HG02678 (cell line): ENCODE data around the gene LRMDA.
"Not testable (repeated sequence)": the region's sequence is repeated elsewhere in the genome, so short reads cannot be mapped to it uniquely, and the experiment has no call there.

Experiments used
- ATAC-seq: cut with Tn5 transposase; IDR thresholded peaks from one replicate; pipeline ENCODE4 v1.9.1; 2021; ENCODE audit warnings: mild to moderate bottlenecking, moderate library complexity; ENCODE audit not compliant: unreplicated experiment

Gene LRMDA

DNA sequence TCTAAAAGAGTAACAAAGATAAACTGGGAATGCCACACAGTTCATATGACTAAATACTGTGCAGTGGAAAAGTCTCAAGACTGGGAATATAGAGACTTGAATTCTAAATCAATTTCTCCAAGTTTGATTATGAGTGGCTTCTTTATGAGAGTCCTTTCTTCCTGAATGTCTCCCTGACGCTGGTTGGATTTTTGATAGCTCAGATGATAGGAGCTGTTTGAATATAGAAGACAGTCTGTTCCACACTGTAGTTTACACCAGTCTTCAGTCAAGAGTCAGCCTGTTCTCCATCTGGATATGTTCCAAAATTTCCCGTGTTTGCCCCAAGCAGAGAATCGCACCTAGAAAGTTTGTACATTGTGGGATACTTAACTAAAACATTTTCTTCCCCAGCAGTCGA is 173.7 kb downstream of the LRMDA start:
- ATAC-seq: no peak

GRCh38 chr10:75605795-75606194 is 174.4 kb downstream of the LRMDA start:
- not testable (repeated sequence) for ATAC-seq

DNA sequence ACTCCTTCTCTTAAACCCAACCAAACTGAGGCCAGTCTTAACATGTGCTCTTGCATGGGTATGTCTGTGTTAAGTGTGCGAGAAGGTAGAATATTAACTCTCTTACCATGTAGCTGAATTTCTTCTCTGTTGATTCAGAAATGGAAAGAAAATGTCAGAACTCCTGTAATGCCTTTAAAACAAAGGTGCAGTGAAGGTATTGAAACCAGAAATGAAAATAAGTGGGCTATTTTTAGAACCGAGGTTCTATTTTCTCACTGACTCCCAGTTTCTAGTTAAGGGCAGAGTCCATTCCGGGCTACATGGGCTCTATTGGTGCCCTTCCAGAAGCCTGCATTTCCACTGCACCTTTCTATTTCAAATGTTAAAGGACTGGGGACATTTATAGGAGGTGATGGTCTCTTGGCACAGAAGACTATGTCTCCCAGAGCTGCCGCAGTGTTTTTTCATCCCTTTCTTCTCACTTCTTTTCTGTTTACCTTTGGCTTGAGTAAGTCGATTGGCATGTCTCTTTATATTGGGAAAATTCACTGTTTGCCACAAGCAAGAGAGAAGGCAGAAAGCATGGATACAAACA is 174.9 kb downstream of the LRMDA start:
- peak; percentile 70 for ATAC-seq

- no peak for ATAC-seq
Observed at GRCh38 chr10:75607576-75607975, 176.2 kb downstream of the LRMDA start.

DNA sequence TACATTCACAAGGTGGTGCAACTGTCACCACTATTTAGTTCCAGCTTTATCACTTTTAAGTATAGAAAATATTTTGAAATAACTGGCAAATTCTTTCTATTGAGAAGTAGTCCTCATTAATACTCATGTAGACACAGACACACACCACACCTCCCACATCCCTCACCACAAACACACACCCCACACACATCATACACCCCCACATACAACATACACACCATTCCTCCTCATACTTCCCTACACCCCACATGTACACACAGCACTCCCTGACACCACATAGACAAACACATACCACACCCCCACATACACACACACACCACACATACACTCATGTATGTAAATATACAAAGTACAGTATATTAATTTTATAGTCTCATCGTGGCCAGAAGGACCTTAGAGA is 178.8 kb downstream of the LRMDA start:
- ATAC-seq: no peak

GRCh38 chr10:75611172-75611992 is 180.0 kb downstream of the LRMDA start:
- ATAC-seq: peak; percentile 38

DNA sequence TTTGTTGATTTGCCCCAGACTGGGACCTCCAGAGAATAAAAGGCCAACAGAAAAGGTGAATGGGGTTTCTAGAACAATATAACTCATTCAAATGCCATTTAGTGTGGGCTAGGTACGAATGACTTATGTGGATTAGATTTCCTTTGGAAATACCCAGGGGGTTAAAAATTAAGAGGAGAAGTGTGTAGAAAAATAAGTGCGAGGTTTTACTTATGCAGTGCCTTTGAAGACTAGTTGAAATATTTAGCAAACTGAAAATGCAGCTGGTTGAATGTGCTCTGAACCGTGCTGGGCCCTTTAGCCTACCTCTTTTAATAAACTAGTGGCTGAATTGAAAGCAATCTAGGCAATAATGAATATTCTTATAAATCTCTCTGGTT is 180.6 kb downstream of the LRMDA start:
- peak; percentile 24 for ATAC-seq

GRCh38 chr10:75612904-75613684 is 181.7 kb downstream of the LRMDA start:
- peak; percentile 34 for ATAC-seq

DNA sequence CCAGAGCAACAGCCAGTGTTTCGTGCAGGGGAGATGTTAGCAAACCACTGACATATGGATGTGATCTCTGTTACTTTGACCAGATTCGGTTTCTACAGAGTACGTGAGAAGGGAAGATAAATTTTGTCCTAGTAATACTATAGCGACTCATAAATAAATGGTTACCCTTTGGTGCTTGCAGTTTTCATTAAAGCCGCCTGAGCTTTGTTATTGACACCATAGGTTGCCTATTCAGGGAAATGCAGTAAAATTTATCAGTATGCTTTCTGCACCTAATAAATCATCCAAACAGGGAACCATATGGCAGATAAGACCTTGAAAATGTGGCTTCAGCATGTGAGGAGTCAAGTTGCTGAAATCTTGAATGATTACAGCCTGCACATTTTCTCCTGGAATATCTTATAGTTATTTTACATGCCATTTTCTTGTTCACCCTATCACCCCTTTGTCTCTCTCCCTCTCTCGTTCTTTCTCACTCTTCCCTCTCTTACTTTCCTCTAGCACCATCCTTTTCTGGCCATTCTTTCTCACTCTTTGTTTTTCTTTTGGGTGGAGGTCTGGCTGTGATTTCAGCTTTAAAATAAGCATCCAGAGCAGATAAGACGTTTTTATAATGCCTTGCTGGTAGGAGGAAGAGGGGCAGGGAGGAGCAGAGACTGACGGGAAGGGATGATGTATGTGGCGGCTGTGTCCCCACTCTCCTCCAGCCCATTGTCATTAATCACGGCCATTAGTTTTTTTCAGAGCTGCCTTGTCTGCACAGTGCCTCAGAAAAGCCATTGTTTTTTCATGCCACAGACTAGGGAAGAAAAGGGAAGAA is 182.5 kb downstream of the LRMDA start:
- ATAC-seq: peak; percentile 36

DNA sequence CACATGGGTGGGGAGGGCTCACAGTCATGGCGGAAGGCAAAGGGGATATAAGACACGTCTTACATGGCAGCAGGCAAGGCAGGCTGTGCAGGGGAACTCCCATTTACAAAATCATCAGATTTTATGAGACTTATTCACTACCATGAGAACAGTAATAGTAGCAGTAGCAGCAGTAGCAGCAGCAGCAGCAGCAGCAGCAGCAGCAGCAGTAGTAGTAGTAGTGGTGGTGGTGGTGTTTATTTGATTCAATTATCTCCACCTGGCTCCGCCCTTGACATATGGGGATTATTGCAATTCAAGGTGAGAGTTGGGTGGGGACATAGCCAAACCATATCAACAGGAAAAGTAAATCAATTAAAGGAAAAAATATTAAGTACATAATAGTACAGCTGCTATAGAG is 184.7 kb downstream of the LRMDA start:
- ATAC-seq: no peak

GRCh38 chr10:75616874-75617478 is 185.6 kb downstream of the LRMDA start:
- ATAC-seq: no peak

GRCh38 chr10:75617485-75618155 is 186.2 kb downstream of the LRMDA start:
- ATAC-seq: no peak

GRCh38 chr10:75619635-75620034 is 188.2 kb downstream of the LRMDA start:
- ATAC-seq: no peak

DNA sequence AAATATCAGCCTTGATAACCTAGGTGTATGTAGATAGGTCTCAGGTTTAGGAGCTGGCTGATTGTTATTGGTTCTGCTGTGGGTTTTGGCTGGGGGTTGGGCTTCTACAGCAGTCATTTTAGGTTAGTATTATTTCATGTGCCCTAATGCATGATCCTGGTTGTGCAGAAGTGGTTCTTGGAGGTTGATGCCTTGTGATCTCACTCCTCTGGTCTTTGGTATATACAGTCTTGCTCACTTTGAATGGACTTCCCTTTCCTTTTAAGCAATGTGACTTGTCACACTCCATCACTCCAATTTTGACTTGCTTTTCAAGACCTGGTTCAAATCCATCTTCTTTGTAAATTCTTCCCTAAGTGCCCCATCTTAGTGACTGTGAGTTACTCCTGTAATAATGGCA is 188.9 kb downstream of the LRMDA start:
- ATAC-seq: no peak

GRCh38 chr10:75621003-75621402 is 189.6 kb downstream of the LRMDA start:
- not testable (repeated sequence) for ATAC-seq

DNA sequence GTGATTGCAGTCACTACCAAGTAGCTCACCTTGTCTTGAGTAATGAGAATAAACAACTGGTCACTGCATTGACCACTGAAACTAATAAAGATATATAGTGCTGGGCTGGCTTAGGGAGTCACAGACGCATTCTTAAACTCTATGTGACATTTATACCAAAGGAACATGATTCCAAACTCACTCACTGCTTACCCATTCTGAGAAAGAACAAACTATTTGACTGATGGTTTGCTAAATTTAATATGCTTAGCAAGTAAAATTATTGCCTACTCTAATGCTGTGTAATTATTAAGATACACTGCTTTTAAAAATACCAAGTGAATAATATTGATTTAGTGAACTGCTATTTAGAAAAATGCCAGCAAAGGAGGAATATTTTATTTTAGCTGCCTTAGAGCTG is 191.1 kb downstream of the LRMDA start:
- ATAC-seq: no peak

GRCh38 chr10:75623310-75624093 is 192.1 kb downstream of the LRMDA start:
- ATAC-seq: no peak

DNA sequence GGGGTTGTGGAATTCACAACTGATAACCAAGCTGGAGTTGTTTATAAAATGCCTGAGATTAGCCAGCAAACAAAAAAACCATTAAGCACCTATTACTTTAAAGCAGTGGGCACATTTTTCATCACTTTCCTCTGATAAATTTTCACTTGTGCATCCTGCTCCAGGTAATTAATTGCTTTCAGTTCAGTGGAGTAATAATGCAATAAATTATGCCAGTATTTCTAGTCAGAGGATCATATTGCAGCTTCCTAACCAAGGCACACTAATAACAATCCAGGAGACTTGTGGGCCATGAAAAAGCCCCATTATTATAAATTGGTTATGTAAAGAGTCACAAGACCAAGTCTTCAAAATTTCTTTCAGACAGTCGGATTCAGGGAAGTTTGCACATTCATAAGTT is 193.2 kb downstream of the LRMDA start:
- ATAC-seq: no peak

DNA sequence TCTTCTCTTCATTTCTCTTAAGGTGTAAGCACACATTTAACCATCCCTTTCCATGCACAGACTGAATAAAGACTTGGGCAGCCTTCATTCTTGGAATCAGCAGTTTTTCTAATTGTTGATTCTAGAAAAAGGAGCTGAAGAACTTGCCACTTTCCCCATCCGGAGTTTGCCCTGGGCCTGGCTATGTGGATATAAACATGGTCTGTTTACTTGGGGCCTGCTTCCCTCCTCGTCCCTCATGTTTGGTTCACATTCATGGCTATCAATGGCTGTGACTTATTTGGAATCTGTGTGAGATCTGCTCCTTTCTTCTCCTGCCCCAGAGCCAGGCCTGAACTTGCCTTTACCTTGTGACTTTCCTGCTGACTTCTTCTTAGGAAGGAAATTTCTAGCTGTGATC is 199.3 kb downstream of the LRMDA start:
- no peak for ATAC-seq
